IMR-90 (cell line): ENCODE measurements around the gene EHBP1. TPM values are rescaled to one million over a fixed set of nuclear protein-coding genes. Genes with fewer than 3 reads are reported as not detected.

Source experiments
- ATAC-seq: fragments of 200-7000 bp; cut with Tn5 transposase; 2 replicates; pipeline ENCODE4 v1.9.1; 2020; ENCODE audit warnings: low read depth, mild to moderate bottlenecking, moderate library complexity
- BruUV-seq: library from RNA; stranded (reverse); fragments of 400-500 nt; replicated peaks from 2 replicates; lab custom pipeline; 2021; lab: Mats Ljungman, UMichigan
- CTCF ChIA-PET: fragments of 300-600 bp; formaldehyde crosslinking; extraction: SDS; loops from one replicate; lab custom pipeline; 2021; ENCODE audit warnings: antibody characterized with exemption; lab: Yijun Ruan, JAX
- POLR2A ChIA-PET: fragments of 300-600 bp; sonication (Branson Sonifier 250); formaldehyde crosslinking; loops from one replicate; lab custom pipeline; 2022; ENCODE audit warnings: antibody characterized with exemption; ENCODE audit not compliant: unreplicated experiment; lab: Charles Lee
- DNase-seq: peaks from one replicate; pipeline ENCODE4 v3.0.0; 2013
- H2AFZ ChIP-seq: replicated peaks from 2 replicates; pipeline ENCODE3; 2013; ENCODE audit warnings: low read length, mild to moderate bottlenecking; ENCODE audit not compliant: poor library complexity
- H2AK5ac ChIP-seq: 2 replicates; pipeline ENCODE4 v1.6.1; 2013; ENCODE audit warnings: low read depth, low read length, inconsistent platforms
- H2AK9ac ChIP-seq: replicated peaks from 2 replicates; pipeline ENCODE3; 2013; ENCODE audit warnings: mild to moderate bottlenecking, low read depth, low read length, moderate library complexity; ENCODE audit not compliant: poor library complexity
- H2BK120ac ChIP-seq: 2 replicates; pipeline ENCODE4 v1.6.1; 2013; ENCODE audit warnings: low read depth, low read length, inconsistent platforms
- H2BK15ac ChIP-seq: 3 replicates; pipeline ENCODE4 v1.6.1; 2013; ENCODE audit warnings: low read depth, low read length, inconsistent platforms
- H2BK20ac ChIP-seq: 2 replicates; pipeline ENCODE4 v1.6.1; 2013; ENCODE audit warnings: low read depth, mild to moderate bottlenecking, inconsistent platforms, low read length, moderate library complexity
- H2BK5ac ChIP-seq: 2 replicates; pipeline ENCODE4 v1.6.1; 2013; ENCODE audit warnings: mild to moderate bottlenecking, low read depth, low read length, inconsistent platforms; ENCODE audit not compliant: poor library complexity, severe bottlenecking
- H3K14ac ChIP-seq: replicated peaks from 2 replicates; pipeline ENCODE4 v1.6.1; 2013; ENCODE audit warnings: low read depth, low read length, inconsistent platforms
- H3K18ac ChIP-seq: 2 replicates; pipeline ENCODE4 v1.6.1; 2013; ENCODE audit warnings: low read depth, low read length, control low read depth
- H3K23ac ChIP-seq: 2 replicates; pipeline ENCODE4 v1.6.1; 2013; ENCODE audit warnings: low read depth, low read length, inconsistent platforms
- H3K27ac ChIP-seq: 2 replicates; pipeline ENCODE4 v1.5.1; 2013; ENCODE audit warnings: mild to moderate bottlenecking, control low read depth, low read length; ENCODE audit not compliant: insufficient read depth
- H3K27me3 ChIP-seq: 2 replicates; pipeline ENCODE4 v1.6.1; 2013; ENCODE audit warnings: low read length; ENCODE audit not compliant: control insufficient read depth, insufficient read depth
- H3K36me3 ChIP-seq: 2 replicates; pipeline ENCODE4 v1.6.1; 2013; ENCODE audit warnings: low read length, mixed read lengths; ENCODE audit not compliant: control insufficient read depth, insufficient read depth
- H3K4ac ChIP-seq: 2 replicates; pipeline ENCODE4 v1.6.1; 2013; ENCODE audit warnings: low read depth, low read length, inconsistent platforms
- H3K4me1 ChIP-seq: 2 replicates; pipeline ENCODE4 v1.6.1; 2013; ENCODE audit warnings: low read length, mixed read lengths; ENCODE audit not compliant: control insufficient read depth, insufficient read depth
- H3K4me2 ChIP-seq: 2 replicates; pipeline ENCODE4 v1.6.1; 2013; ENCODE audit warnings: low read depth, mild to moderate bottlenecking, control low read depth, low read length, moderate library complexity
- H3K4me3 ChIP-seq: 2 replicates; pipeline ENCODE4 v1.5.1; 2013; ENCODE audit warnings: low read depth, mild to moderate bottlenecking, control low read depth, low read length, moderate library complexity; ENCODE audit not compliant: insufficient read depth
- H3K56ac ChIP-seq: 2 replicates; pipeline ENCODE4 v1.6.1; 2013; ENCODE audit warnings: low read length, inconsistent platforms; ENCODE audit not compliant: insufficient read depth; ENCODE audit errors: extremely low read depth
- H3K79me1 ChIP-seq, 2 experiments: 2 replicates each; pipeline ENCODE4 v1.6.1; 2013; ENCODE audit warnings: low read length in 2 of 2, inconsistent platforms in 1 of 2, low read depth in 1 of 2
- H3K9ac ChIP-seq: 2 replicates; pipeline ENCODE4 v1.6.1; 2013; ENCODE audit warnings: low read depth, low read length, control low read depth
- H3K9me1 ChIP-seq: 2 replicates; pipeline ENCODE4 v1.6.1; 2013; ENCODE audit warnings: low read length, inconsistent platforms; ENCODE audit not compliant: insufficient read depth
- H3K9me3 ChIP-seq: 2 replicates; pipeline ENCODE4 v1.6.1; 2013; ENCODE audit warnings: low read length; ENCODE audit not compliant: control insufficient read depth, insufficient read depth
- H4K20me1 ChIP-seq: 2 replicates; pipeline ENCODE4 v1.6.1; 2013; ENCODE audit warnings: low read length, inconsistent platforms; ENCODE audit not compliant: insufficient read depth
- H4K5ac ChIP-seq: 2 replicates; pipeline ENCODE4 v1.6.1; 2013; ENCODE audit warnings: mild to moderate bottlenecking, low read depth, low read length, control low read depth
- H4K8ac ChIP-seq, 2 experiments: 2 replicates each; pipeline ENCODE4 v1.6.1; 2013; ENCODE audit warnings: low read depth in 2 of 2, low read length in 2 of 2, control low read depth in 1 of 2, inconsistent platforms in 1 of 2
- H4K91ac ChIP-seq: 2 replicates; pipeline ENCODE4 v1.6.1; 2013; ENCODE audit warnings: low read depth, low read length, inconsistent platforms; ENCODE audit not compliant: insufficient read depth
- BHLHE40 ChIP-seq: fragments of 150-350 bp; IDR thresholded peaks from 2 replicates; pipeline ENCODE4 v1.6.1; 2016; ENCODE audit warnings: mild to moderate bottlenecking, low read depth, low read length
- CEBPB ChIP-seq: IDR thresholded peaks from 2 replicates; pipeline ENCODE4 v1.6.1; 2012; ENCODE audit warnings: low read depth, low read length, improper control_type of control experiment
- CHD1 ChIP-seq: IDR thresholded peaks from 2 replicates; pipeline ENCODE4 v1.6.1; 2012; ENCODE audit warnings: low read depth, low read length, improper control_type of control experiment
- FOS ChIP-seq: fragments of 150-350 bp; IDR thresholded peaks from 2 replicates; pipeline ENCODE4 v1.6.1; 2016; ENCODE audit warnings: low read depth, low read length
- MAFK ChIP-seq: IDR thresholded peaks from 2 replicates; pipeline ENCODE4 v1.6.1; 2012; ENCODE audit warnings: low read depth, low read length, improper control_type of control experiment
- MAZ ChIP-seq: IDR thresholded peaks from 2 replicates; pipeline ENCODE4 v1.6.1; 2012; ENCODE audit warnings: low read depth, mild to moderate bottlenecking, low read length, improper control_type of control experiment, moderate library complexity, borderline replicate concordance
- MXI1 ChIP-seq: IDR thresholded peaks from 2 replicates; pipeline ENCODE4 v1.6.1; 2012; ENCODE audit warnings: low read depth, mild to moderate bottlenecking, low read length, moderate library complexity, borderline replicate concordance
- NFE2L2 ChIP-seq: fragments of 150-350 bp; IDR thresholded peaks from 2 replicates; pipeline ENCODE4 v1.6.1; 2016; ENCODE audit warnings: low read depth, mild to moderate bottlenecking, low read length
- POLR2A ChIP-seq: IDR thresholded peaks from 2 replicates; pipeline ENCODE4 v1.6.1; 2012; ENCODE audit warnings: mild to moderate bottlenecking, low read depth, low read length
- RAD21 ChIP-seq: IDR thresholded peaks from 2 replicates; pipeline ENCODE4 v1.6.1; 2012; ENCODE audit warnings: low read length, improper control_type of control experiment
- RCOR1 ChIP-seq: IDR thresholded peaks from 2 replicates; pipeline ENCODE4 v1.6.1; 2012; ENCODE audit warnings: mild to moderate bottlenecking, low read length, improper control_type of control experiment; ENCODE audit not compliant: insufficient replicate concordance
- RFX5 ChIP-seq: IDR thresholded peaks from 2 replicates; pipeline ENCODE4 v1.8.0; 2012; ENCODE audit warnings: low read depth, mild to moderate bottlenecking, low read length, moderate library complexity
- SMC3 ChIP-seq: fragments of 150-350 bp; IDR thresholded peaks from 2 replicates; pipeline ENCODE4 v1.6.1; 2016; ENCODE audit warnings: low read depth, mild to moderate bottlenecking, antibody characterized with exemption, low read length, moderate library complexity
- WGBS, 2 experiments: methylation state at CpG; one replicate each; pipeline versions ENCODE4 v1.1.5 to v1.1.7; 2013; ENCODE audit warnings: missing lambda C conversion rate in 2 of 2; ENCODE audit not compliant: insufficient read length in 1 of 2; ENCODE audit errors: extremely low coverage in 2 of 2; 5-methylcytosine and 5-hydroxymethylcytosine counted together
- dilution Hi-C: fragments of 300-500 bp; cut with HindIII; formaldehyde crosslinking; loops from one replicate; pipeline ENCODE4 v1.14.3; 2018; ENCODE audit warnings: low sequenced_read_pairs; ENCODE audit not compliant: unreplicated experiment
- in situ Hi-C: fragments of 300-500 bp; cut with MboI; formaldehyde crosslinking; loops from 3 replicates; pipeline ENCODE4 v1.14.3; 2019; ENCODE audit warnings: low sequenced_read_pairs, inconsistent platforms, mixed read lengths
- intact Hi-C: fragments of 100-400 bp; cut with micrococcal nuclease; formaldehyde crosslinking; loops from 2 replicates; pipeline ENCODE4 v1.10.0; 2022
- polyA plus RNA-seq, 3 experiments: library from polyadenylated mRNA; depleted of rRNA; stranded (reverse); fragments of >200 nt; gene quantifications; 2 replicates each; pipeline ENCODE4 v1.2.3, GENCODE V29; 2012; ENCODE audit warnings: low replicate concordance in 1 of 3
- total RNA-seq: library from RNA; depleted of rRNA; stranded (reverse); fragments of >200 nt; gene quantifications from 2 replicates; pipeline ENCODE4 v1.2.3, GENCODE V29; 2012
- TF ChIP-seq, protein P1 (sequence below): fragments of 150-350 bp; IDR thresholded peaks from 2 replicates; pipeline ENCODE4 v1.6.1; 2016; ENCODE audit warnings: low read depth, mild to moderate bottlenecking, low read length, moderate library complexity, borderline replicate concordance
- TF ChIP-seq, protein P2 (sequence below): fragments of 150-350 bp; IDR thresholded peaks from 2 replicates; pipeline ENCODE4 v1.6.1; 2017; ENCODE audit warnings: mild to moderate bottlenecking, antibody characterized with exemption, low read length, low read depth
- TF ChIP-seq, protein P3 (sequence below): conservative IDR thresholded peaks from 2 replicates; pipeline ENCODE4 v1.5.1; 2012; ENCODE audit warnings: mild to moderate bottlenecking, low read depth, low read length, improper control_type of control experiment

The EHBP1 gene
- total and polyA plus RNA-seq, 2 of the 4 experiments (the other 2 are of a cell fraction): 28.3 to 44.4 TPM

DNA sequence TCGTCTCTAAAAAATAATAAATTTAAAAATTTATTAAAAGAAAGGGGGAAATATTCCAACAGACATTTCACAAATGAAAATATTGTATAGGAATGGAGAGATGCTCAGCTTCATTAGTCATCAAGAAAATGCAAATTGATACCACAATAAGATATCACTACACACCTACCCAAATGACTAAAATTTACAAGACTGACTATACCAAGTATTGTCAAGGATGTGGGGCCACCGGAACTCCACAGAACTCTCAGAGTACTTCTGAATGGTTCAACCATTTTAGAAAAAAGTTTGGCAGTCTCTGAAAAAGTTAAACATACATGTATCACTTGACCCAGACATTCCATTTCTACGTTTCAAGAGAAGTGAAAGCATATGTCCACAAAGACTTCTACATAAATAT lies 163.4 kb downstream of the EHBP1 start:
- Histone ChIP-seq H3K9ac (no peak overlapping the region), H3K4me3 (no peak overlapping the region), H4K8ac (no peak overlapping the region), H3K56ac (no peak overlapping the region), H3K4me2 (no peak overlapping the region), H4K5ac (no peak overlapping the region), H4K91ac (no peak overlapping the region), H3K9me1 (no peaks in the 10 kb centered on the region), H2AK9ac (no peak overlapping the region), H2BK20ac (no peak overlapping the region), H3K79me1 (no peaks in the 10 kb centered on the region), H3K23ac (no peak overlapping the region), H2BK120ac (no peak overlapping the region), H2BK15ac (no peak overlapping the region), H2BK5ac (no peak overlapping the region), H3K9me3 (no peaks in the 10 kb centered on the region), H3K4ac (no peak overlapping the region), H3K27ac (no peak overlapping the region), H2AK5ac (no peak overlapping the region), H3K18ac (no peak overlapping the region), H3K36me3 (peaks cover 2% of the 10 kb centered on the region; the same call in 1 of the 2 replicates), H4K20me1 (no peaks in the 10 kb centered on the region), H3K4me1 (no peaks in the 10 kb centered on the region), H3K14ac (no peak overlapping the region), H2AFZ (no peak overlapping the region), H3K27me3 (no peaks in the 10 kb centered on the region)
- no peak for TF ChIP-seq CEBPB
- no peak for TF ChIP-seq RFX5
- TF ChIP-seq RAD21: no peak
- TF ChIP-seq POLR2A: no peak
- TF ChIP-seq MAFK: no peak
- TF ChIP-seq FOS: no peak
- TF ChIP-seq RCOR1: no peak
- TF ChIP-seq, protein P1, sequence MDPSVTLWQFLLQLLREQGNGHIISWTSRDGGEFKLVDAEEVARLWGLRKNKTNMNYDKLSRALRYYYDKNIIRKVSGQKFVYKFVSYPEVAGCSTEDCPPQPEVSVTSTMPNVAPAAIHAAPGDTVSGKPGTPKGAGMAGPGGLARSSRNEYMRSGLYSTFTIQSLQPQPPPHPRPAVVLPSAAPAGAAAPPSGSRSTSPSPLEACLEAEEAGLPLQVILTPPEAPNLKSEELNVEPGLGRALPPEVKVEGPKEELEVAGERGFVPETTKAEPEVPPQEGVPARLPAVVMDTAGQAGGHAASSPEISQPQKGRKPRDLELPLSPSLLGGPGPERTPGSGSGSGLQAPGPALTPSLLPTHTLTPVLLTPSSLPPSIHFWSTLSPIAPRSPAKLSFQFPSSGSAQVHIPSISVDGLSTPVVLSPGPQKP: no peak
- TF ChIP-seq, protein P2, sequence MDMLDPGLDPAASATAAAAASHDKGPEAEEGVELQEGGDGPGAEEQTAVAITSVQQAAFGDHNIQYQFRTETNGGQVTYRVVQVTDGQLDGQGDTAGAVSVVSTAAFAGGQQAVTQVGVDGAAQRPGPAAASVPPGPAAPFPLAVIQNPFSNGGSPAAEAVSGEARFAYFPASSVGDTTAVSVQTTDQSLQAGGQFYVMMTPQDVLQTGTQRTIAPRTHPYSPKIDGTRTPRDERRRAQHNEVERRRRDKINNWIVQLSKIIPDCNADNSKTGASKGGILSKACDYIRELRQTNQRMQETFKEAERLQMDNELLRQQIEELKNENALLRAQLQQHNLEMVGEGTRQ: no peak
- TF ChIP-seq, protein P3, sequence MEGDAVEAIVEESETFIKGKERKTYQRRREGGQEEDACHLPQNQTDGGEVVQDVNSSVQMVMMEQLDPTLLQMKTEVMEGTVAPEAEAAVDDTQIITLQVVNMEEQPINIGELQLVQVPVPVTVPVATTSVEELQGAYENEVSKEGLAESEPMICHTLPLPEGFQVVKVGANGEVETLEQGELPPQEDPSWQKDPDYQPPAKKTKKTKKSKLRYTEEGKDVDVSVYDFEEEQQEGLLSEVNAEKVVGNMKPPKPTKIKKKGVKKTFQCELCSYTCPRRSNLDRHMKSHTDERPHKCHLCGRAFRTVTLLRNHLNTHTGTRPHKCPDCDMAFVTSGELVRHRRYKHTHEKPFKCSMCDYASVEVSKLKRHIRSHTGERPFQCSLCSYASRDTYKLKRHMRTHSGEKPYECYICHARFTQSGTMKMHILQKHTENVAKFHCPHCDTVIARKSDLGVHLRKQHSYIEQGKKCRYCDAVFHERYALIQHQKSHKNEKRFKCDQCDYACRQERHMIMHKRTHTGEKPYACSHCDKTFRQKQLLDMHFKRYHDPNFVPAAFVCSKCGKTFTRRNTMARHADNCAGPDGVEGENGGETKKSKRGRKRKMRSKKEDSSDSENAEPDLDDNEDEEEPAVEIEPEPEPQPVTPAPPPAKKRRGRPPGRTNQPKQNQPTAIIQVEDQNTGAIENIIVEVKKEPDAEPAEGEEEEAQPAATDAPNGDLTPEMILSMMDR: no peak
- TF ChIP-seq MXI1: no peak
- no peak for TF ChIP-seq SMC3
- TF ChIP-seq NFE2L2: no peak
- no peak for TF ChIP-seq MAZ
- no peak for TF ChIP-seq BHLHE40
- TF ChIP-seq CHD1: no peak
- BruUV-seq: no TSS peak
- CTCF ChIA-PET: no interaction called here
- no peak for DNase-seq
- WGBS, 2 experiments: no CpG with 5 or more reads among the region's 3 CpGs
- dilution Hi-C loops: no loop called here
- intact Hi-C loops: no loop called here
- in situ Hi-C loops: no loop called here
- ATAC-seq: no peak
- POLR2A ChIA-PET: no interaction called here
